Spleen (tissue), 7 donors: ENCODE data around the gene ARPC5.

Experiments
- CTCF ChIP-seq, 11 experiments: fragments of 200-600 bp in 7 of 11; fragments of 450-650 bp in 4 of 11; sonication (generic) in 4 of 11; IDR thresholded peaks in 8 of 11; conservative IDR thresholded peaks in 3 of 11; 1 replicate in 7 of 11; 2 replicates in 4 of 11; pipeline versions ENCODE4 v1.4.0 to v1.8.0; 2016 to 2021; ENCODE audit warnings: antibody characterized with exemption in 11 of 11, inconsistent platforms in 4 of 11, mild to moderate bottlenecking in 1 of 11
- POLR2A ChIP-seq, 3 donors: fragments of 450-650 bp; IDR thresholded peaks; one replicate each; pipeline ENCODE4 v1.5.1; 2017; ENCODE audit warnings: antibody characterized with exemption in 3 of 3, mild to moderate bottlenecking in 1 of 3
- POLR2AphosphoS5 ChIP-seq, 3 donors: sonication (generic); formaldehyde crosslinking; IDR thresholded peaks; one replicate each; pipeline ENCODE4 v1.5.1; 2017; ENCODE audit warnings: antibody characterized with exemption in 3 of 3
- donor health status: DM: no; HTN: no; CAD: no; lungs with moderate emphysema.
- donor health status: DM: no; HTN: no; CAD: no.
- donor health status: DM: no; HTN: no; CAD: no.

GRCh38 chr1:183597656-183598347 lies 37.8 kb downstream of the ARPC5 start:
- TF ChIP-seq CTCF (IDR thresholded peaks at IDR 0.05 in 8 of 11, conservative IDR thresholded peaks at IDR 0.05 in 3 of 11) = no peak
- no peak for TF ChIP-seq POLR2AphosphoS5 (IDR thresholded peaks at IDR 0.05)
- no peak for TF ChIP-seq POLR2A (IDR thresholded peaks at IDR 0.05)
